OCI-LY1 (cell line): ENCODE results near the gene NR6A1.

ENCODE experiments used
- H2AFZ ChIP-seq: fragments of 200-600 bp; sonication (generic), shearing (Covaris generic); 2 replicates; pipeline ENCODE4 v1.6.0; 2014; ENCODE audit warnings: antibody characterized with exemption, mild to moderate bottlenecking, low read length
- H3F3A ChIP-seq: fragments of 200-600 bp; sonication (generic), shearing (Covaris generic); 2 replicates; pipeline ENCODE4 v1.6.0; 2014; ENCODE audit warnings: mild to moderate bottlenecking, antibody characterized with exemption, low read length, moderate library complexity; ENCODE audit not compliant: insufficient read depth
- H3K27ac ChIP-seq: fragments of 200-600 bp; sonication (generic); 2 replicates; pipeline ENCODE4 v1.5.1; 2014; ENCODE audit warnings: low read length, mixed run types, mild to moderate bottlenecking, low read depth; ENCODE audit not compliant: poor library complexity, severe bottlenecking
- H3K27me3 ChIP-seq: fragments of 200-600 bp; sonication (generic); 2 replicates; pipeline ENCODE4 v1.6.0; 2014; ENCODE audit warnings: antibody characterized with exemption, mild to moderate bottlenecking, low read length, moderate library complexity; ENCODE audit not compliant: insufficient read depth
- H3K36me3 ChIP-seq: fragments of 200-600 bp; sonication (generic); 2 replicates; pipeline ENCODE4 v1.6.1; 2014; ENCODE audit warnings: mild to moderate bottlenecking, antibody characterized with exemption, low read length, moderate library complexity, mixed read lengths; ENCODE audit not compliant: insufficient read depth
- H3K4me1 ChIP-seq: fragments of 200-600 bp; sonication (generic); 2 replicates; pipeline ENCODE4 v1.5.1; 2014; ENCODE audit warnings: mild to moderate bottlenecking, low read length, moderate library complexity; ENCODE audit not compliant: insufficient read depth, severe bottlenecking
- H3K4me2 ChIP-seq: fragments of 200-600 bp; sonication (generic), shearing (Covaris generic); 2 replicates; pipeline ENCODE4 v1.6.1; 2014; ENCODE audit warnings: low read length
- H3K4me3 ChIP-seq: fragments of 200-600 bp; sonication (generic); 2 replicates; pipeline ENCODE4 v1.5.1; 2014; ENCODE audit warnings: low read length, low read depth, mild to moderate bottlenecking, mixed read lengths; ENCODE audit not compliant: poor library complexity, severe bottlenecking
- H3K79me2 ChIP-seq: fragments of 200-600 bp; shearing (Covaris generic); 2 replicates; pipeline ENCODE4 v1.6.1; 2016; ENCODE audit warnings: mixed run types, low read length, mixed read lengths; ENCODE audit not compliant: insufficient read depth
- H3K9ac ChIP-seq: fragments of 200-600 bp; sonication (generic), shearing (Covaris generic); 2 replicates; pipeline ENCODE4 v1.6.1; 2014; ENCODE audit warnings: mild to moderate bottlenecking, low read length, mixed read lengths
- H3K9me2 ChIP-seq: fragments of 200-600 bp; sonication (generic), shearing (Covaris generic); 2 replicates; pipeline ENCODE4 v1.6.1; 2014; ENCODE audit warnings: low read depth, mild to moderate bottlenecking, low read length, mixed read lengths
- H3K9me3 ChIP-seq: fragments of 200-600 bp; shearing (Covaris generic); 2 replicates; pipeline ENCODE4 v1.6.1; 2014; ENCODE audit warnings: low read length, mixed read lengths
- H4K20me1 ChIP-seq: fragments of 200-600 bp; sonication (generic), shearing (Covaris generic); 2 replicates; pipeline ENCODE4 v1.6.0; 2016; ENCODE audit warnings: mild to moderate bottlenecking, low read length; ENCODE audit not compliant: insufficient read depth
- EZH2 ChIP-seq: fragments of 200-600 bp; sonication (generic), shearing (Covaris generic); IDR thresholded peaks from 2 replicates; pipeline ENCODE4 v1.8.0; 2017; ENCODE audit warnings: borderline replicate concordance, mixed run types, mild to moderate bottlenecking, antibody characterized with exemption, low read length, moderate library complexity, mixed read lengths
- TF ChIP-seq, protein P1 (sequence below): fragments of 200-600 bp; sonication (generic), shearing (Covaris generic); IDR thresholded peaks from 2 replicates; pipeline ENCODE4 v1.5.1; 2017; ENCODE audit warnings: mild to moderate bottlenecking, antibody characterized with exemption, low read length, moderate library complexity, mixed read lengths

The NR6A1 gene

DNA sequence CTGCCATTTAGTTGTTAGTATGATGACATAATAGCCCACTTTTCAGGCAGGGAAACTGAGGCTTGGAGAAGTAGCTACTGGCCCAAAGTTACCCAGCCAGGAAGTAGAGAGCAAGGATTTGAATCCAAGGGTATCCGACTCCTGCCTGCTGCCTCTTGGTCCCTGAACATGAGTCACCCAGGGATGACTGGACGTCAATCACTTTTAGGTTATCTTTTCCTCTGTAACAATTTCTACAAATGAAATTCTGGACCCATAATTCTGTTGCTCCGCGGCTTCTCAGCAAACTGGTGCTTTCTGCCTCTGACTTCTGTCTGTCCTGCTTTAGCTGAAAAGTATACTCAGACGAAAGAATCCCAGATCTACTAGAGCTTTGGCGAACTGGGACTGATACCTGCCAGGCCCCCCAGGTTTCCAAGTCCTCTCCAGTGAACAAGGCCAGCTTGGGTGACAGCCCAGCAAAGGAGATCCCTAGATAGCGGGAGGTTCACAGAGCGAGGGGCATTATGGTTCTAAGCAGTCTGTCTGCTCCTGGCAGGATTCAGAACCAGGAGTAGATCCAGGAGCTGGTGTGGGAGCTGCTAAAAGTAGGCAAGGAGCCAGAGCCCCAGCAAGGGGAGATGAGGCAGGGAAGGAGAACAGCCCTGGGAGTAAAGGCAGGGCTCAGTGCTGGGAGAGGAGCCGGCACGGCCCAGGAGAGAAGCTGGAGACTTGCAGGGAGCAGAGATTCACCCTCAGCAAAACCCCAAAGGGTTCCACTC, 26.4 kb upstream of the NR6A1 start:
- no peak overlapping the region for H3K9ac ChIP-seq
- no peaks in the 10 kb centered on the region; the same call in 1 of the 2 replicates for H3K36me3 ChIP-seq
- H3K9me3 ChIP-seq: no peaks in the 10 kb centered on the region
- no peak overlapping the region for H3K27ac ChIP-seq
- no peak overlapping the region for H3K4me3 ChIP-seq
- no peaks in the 10 kb centered on the region for H4K20me1 ChIP-seq
- H3K4me2 ChIP-seq: no peak overlapping the region
- H2AFZ ChIP-seq: no peak overlapping the region
- peaks cover 9% of the 10 kb centered on the region for H3K4me1 ChIP-seq
- TF ChIP-seq, protein P1, sequence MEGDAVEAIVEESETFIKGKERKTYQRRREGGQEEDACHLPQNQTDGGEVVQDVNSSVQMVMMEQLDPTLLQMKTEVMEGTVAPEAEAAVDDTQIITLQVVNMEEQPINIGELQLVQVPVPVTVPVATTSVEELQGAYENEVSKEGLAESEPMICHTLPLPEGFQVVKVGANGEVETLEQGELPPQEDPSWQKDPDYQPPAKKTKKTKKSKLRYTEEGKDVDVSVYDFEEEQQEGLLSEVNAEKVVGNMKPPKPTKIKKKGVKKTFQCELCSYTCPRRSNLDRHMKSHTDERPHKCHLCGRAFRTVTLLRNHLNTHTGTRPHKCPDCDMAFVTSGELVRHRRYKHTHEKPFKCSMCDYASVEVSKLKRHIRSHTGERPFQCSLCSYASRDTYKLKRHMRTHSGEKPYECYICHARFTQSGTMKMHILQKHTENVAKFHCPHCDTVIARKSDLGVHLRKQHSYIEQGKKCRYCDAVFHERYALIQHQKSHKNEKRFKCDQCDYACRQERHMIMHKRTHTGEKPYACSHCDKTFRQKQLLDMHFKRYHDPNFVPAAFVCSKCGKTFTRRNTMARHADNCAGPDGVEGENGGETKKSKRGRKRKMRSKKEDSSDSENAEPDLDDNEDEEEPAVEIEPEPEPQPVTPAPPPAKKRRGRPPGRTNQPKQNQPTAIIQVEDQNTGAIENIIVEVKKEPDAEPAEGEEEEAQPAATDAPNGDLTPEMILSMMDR: no peak
- no peak for TF ChIP-seq EZH2
- no peaks in the 10 kb centered on the region for H3F3A ChIP-seq
- no peaks in the 10 kb centered on the region for H3K9me2 ChIP-seq
- no peaks in the 10 kb centered on the region for H3K79me2 ChIP-seq
- no peaks in the 10 kb centered on the region for H3K27me3 ChIP-seq

- H3K4me2 ChIP-seq: no peak overlapping the region
- H4K20me1 ChIP-seq: no peaks in the 10 kb centered on the region
- no peaks in the 10 kb centered on the region for H3K27me3 ChIP-seq
- no peaks in the 10 kb centered on the region for H3F3A ChIP-seq
- no peaks in the 10 kb centered on the region for H3K79me2 ChIP-seq
- no peaks in the 10 kb centered on the region for H3K9me3 ChIP-seq
- H3K9ac ChIP-seq: no peak overlapping the region
- H3K9me2 ChIP-seq: no peaks in the 10 kb centered on the region
- no peak overlapping the region for H3K27ac ChIP-seq
- H3K4me1 ChIP-seq: peaks cover 14% of the 10 kb centered on the region
- no peak for TF ChIP-seq EZH2
- TF ChIP-seq, protein P1: no peak
- no peak overlapping the region for H3K4me3 ChIP-seq
- H2AFZ ChIP-seq: no peak overlapping the region
- no peaks in the 10 kb centered on the region; the same call in 1 of the 2 replicates for H3K36me3 ChIP-seq
These were observed 24.8 kb upstream of the NR6A1 start for GRCh38 chr9:124795881-124796431.

DNA sequence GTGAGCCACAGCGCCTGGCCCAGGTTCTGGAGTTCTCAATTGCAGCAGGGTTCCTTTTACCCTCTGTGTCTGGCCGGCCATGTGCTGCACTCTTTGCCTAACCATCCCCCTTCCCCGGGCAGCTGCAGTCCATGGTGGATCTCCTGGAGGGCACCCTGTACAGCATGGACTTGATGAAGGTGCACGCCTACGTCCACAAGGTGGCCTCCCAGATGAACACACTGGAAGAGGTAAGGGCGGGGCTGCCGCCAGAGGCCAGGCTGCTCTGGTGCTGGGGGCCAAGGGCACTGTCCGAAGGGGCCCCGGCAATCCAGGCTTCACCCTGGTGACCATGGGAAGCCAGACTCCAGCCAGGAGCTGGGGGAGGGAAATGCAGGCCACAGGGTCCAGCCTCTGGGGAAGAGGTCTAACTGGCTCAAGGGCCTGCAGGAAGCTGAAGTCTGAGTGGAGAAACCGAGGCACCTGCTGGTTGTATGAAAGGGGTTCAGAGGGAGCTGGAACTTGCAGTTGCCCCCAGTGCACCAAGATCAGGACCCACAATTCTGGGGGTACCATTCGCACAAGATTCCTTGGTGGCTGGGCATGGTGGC, 23.9 kb upstream of the NR6A1 start:
- peaks cover 7% of the 10 kb centered on the region for H3K4me1 ChIP-seq

More for the DNA sequence above, 23.9 kb upstream of the NR6A1 start:
- Histone ChIP-seq H3K27me3 (no peaks in the 10 kb centered on the region), H3K79me2 (no peaks in the 10 kb centered on the region), H3K4me3 (no peak overlapping the region), H4K20me1 (no peaks in the 10 kb centered on the region), H3K9ac (no peak overlapping the region), H3K9me2 (no peaks in the 10 kb centered on the region), H3F3A (no peaks in the 10 kb centered on the region), H3K9me3 (no peaks in the 10 kb centered on the region), H2AFZ (no peak overlapping the region), H3K27ac (no peak overlapping the region), H3K36me3 (no peaks in the 10 kb centered on the region; the same call in 1 of the 2 replicates), H3K4me2 (no peak overlapping the region)
- TF ChIP-seq EZH2: no peak
- TF ChIP-seq, protein P1: peak; percentile 10; the same call in 1 of the 2 replicates
